GM21423 (cell line): ENCODE measurements around the gene ISM1.
A peak's percentile ranks its signal among the peaks of the same experiment; 100 is the strongest.
"Not testable (repeated sequence)": the region's sequence is repeated elsewhere in the genome, so short reads cannot be mapped to it uniquely, and the experiment has no call there.

ENCODE experiments used
- ATAC-seq: cut with Tn5 transposase; IDR thresholded peaks from one replicate; pipeline ENCODE4 v1.9.1; 2021; ENCODE audit warnings: mild to moderate bottlenecking, moderate library complexity; ENCODE audit not compliant: unreplicated experiment

Gene ISM1

DNA sequence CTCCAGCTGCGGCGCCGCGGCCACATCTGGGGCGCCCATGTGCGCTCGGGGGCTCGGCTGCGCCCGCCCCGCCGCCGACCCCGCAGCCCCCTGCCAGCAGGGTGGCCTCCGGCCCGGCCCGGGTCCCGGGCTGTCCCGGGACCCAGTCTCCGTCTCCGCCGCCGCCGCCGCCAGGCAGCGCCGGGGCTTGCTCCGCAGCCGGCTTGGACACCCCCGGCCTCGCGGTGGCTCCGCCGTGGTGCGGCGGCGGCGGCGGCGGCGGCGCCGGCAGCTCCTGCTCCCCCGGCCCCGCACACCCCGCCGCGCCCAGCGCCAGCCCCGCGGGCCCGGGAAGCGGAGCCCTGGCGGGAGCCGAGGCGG lies 219 bp downstream of the ISM1 start:
- ATAC-seq, result peak; percentile 48

DNA sequence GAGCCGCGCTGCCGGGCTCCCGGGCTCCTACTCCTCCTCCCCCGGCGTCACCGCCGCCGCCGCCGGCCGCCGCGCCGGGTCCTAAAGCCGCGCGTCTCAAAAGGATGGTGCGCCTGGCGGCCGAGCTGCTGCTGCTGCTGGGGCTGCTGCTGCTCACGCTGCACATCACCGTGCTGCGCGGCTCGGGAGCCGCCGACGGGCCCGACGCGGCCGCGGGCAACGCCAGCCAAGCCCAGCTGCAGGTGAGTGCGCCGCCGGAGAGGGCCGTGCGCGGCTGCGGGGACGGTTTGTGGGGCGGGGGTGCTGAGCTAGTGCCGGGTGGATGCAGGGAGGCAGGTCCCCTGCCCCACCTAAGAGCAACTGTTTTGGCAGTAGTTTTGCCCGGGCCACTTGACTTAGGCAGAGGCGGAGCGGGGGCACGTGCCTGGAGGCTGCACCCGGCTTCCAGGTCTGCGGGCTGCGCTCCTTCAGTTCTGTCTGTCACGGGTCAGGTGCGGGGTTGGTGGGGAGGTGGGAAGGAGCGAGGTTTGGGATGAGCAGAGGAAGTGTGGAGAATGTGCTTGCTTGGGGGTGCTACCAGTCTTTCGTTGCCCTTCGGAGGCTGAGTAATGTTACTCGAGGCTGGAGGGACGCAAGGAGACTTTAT lies 722 bp downstream of the ISM1 start:
- peak; percentile 84 for ATAC-seq

DNA sequence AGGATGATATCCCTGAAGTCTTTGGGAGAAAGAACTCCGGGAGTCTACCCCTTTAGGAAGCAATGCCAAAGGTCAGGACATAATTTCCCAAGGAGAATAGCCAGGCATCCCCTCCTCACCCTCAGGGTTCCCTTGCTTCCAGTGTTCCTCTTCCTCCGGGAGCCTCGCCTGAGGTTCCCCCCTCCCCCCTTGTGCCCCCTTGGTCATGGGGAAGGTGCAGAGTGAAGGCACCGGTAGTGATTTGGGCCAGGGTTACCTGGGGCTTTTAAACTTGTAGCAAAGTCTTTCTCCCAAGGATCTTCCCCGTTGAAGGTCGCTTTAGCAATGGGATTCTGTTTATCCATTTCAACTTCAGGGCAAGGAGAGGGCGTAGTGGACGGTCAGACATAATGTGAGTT lies 1.2 kb downstream of the ISM1 start:
- ATAC-seq, result no peak

DNA sequence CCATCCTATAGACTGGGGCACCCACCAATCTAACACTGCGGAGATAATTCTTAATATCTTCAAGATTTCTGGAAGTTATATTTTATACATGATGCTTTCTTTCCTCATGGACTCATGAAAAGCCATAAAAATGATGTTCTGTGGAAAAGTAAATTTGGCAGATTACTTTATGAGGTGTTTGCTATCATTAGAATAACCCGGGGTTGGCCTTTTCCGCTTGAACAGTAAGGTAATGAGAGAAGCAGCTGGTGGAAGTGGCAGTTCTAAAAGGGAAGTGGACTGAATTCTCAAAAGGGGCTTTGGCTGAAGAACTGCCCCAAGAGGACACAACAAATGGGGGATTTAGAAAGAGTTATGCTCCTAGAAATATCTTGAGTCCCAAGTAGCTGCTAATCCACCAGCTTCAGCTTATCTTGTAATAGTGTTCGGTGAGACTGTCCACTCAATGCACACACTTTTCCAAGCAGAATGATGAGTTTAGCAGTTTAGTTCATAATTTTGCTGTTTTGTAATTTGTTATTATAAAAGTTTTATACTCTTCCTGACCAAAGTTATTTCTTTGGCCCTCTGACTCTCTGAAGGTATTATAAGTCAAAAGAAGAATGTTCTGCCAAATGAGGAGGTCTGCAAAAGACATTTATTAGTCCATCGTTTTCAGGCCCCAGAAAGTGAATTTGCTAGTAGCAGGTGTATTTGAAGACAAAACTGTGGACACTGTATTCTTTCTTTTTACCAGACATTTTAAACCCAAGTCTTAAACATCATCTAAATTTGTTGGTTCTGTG lies 2.9 kb downstream of the ISM1 start:
- ATAC-seq, result no peak

DNA sequence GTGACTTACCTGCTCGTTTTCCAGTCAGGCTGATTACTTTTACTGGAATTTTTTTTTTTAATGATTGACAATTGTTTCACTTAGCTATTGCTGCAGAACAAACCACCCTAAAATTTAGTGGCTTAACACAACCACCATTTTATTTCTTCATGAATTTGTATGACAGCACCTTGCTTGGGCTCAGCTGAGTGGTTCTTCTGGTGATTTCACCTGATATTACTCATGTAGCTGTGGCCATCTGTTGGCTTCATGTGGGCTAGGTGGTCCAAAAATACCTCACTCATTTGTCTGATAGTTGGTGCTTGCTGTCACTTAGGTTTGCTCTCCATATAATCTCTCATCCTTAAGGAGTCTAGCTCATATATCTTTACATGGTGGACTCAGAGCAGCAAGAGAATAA lies 5.3 kb downstream of the ISM1 start:
- no peak for ATAC-seq

DNA sequence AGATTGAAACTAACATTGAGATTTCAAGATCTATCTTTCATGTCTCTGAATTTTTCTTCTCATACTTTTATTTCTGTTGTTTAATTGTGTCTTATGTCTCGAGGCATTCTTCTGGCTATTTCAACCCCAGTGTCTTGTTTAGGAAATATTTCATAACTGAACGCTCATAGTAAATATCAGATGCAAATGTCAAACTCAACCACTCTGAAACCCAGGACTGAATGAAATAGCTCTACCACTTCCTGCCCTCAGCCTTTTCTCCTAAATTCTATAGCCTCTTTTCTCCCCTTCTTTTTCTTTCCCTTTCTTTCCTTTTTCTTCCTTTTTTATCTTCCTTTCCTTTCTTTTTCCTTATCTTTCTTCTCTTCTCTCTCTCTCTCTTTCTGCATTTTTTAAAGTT lies 7.7 kb downstream of the ISM1 start:
- no peak for ATAC-seq

DNA sequence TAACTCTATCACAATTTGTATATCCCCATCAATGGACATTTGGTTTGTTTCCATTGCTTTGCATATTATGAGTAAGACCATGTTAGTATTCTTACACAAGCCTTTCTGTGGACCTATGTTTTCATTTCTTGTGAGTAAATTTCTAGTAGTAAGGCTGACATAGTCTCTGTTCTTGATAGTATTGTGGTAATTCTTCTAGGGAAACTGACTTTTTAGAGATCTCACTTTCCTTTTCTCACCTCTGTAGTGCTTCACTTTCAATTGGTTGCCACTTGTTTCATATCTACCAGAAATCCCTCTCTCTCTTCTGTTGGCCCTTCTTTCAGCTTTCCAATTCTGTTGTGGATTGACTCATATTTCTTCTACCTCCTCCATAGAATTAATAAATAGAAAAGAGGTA lies 8.5 kb downstream of the ISM1 start:
- peak; percentile 84 for ATAC-seq

DNA sequence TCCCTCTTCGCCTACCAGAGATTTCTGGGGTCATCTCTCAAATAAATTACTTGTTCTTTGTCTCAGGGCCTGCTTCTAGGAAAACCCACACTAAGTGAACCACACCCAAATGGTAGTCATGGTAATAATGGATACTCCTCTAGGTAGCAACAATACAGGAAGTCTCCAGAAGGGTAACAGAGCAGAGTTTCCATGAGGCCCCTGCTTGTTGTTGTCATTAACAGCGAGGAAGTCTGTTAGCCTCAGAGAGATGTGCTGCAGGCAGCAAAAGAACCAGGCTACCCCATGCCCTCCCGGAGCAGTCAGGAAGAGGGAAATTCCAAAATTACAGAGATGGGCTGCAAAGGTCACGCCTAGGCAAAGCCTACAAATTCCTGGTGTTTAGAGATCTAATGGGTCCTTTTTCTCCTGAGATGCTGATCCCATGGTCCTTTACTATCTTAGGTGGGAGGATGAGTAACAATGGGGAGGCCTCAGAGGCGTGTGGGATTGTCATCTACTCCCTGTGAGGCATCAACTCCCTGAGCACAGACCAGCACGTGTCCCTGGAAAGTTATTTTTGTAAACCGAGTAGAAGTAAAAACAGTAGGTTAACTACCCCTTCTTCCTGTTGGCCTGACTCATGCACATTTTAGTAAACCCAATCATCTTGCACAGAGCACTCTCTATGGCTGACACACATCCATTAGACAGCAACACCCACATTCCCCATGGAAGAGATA lies 10.1 kb downstream of the ISM1 start:
- no peak for ATAC-seq

DNA sequence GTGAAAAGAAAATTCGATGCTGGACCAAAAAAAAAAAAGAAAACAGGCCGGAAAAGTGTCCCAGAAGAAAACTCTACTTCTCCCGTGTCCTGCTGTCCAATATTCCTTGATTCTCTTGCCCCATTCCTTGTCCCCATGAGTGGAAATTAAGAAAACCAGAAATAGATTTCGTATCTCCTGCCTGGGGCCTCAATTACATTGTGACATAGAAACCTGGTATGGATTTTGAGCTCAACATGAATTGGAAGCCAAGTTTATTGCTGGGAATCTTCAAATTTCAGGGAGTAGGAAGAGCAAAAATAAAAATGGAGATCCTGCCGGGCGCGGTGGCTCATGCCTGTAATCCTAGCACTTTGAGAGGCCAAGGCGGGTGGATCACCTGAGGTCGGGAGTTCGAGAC lies 11.9 kb downstream of the ISM1 start:
- ATAC-seq, result no peak

DNA sequence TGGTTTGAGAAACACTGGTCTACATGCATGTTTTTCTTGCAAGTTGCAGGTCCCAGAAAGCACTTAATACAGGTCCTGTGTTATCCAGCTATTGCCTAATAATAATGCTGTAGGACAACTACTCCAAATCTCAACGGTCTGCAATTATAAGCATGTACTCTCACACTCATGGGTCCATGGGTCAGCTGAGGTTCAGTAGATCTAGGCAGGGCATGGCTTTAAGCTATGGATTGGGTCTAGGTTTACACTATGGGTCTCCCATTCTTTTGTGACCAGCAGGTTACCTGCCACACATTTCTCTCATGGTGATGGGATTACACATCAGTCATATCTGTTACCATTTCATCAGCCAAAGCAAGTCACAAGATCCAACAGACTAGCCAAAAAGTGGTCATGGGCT lies 13.9 kb downstream of the ISM1 start:
- ATAC-seq, result no peak

DNA sequence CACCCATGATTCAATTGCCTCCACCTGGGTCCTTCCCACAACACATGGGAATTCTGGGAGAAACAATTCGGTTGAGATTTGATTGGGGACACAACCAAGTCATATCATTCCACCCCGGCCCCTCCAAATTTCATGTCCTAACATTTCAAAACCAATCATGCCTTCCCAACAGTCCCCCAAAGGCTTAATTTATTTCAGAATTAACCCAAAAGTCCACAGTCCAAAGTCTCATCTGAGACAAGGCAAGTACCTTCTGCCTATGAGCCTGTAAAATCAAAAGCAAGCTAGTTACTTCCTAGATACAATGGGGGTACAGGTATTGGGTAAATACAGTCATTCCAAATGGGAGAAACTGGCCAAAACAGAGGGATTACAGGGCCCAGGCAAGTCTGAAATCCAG lies 15.3 kb downstream of the ISM1 start:
- not testable (repeated sequence) for ATAC-seq

DNA sequence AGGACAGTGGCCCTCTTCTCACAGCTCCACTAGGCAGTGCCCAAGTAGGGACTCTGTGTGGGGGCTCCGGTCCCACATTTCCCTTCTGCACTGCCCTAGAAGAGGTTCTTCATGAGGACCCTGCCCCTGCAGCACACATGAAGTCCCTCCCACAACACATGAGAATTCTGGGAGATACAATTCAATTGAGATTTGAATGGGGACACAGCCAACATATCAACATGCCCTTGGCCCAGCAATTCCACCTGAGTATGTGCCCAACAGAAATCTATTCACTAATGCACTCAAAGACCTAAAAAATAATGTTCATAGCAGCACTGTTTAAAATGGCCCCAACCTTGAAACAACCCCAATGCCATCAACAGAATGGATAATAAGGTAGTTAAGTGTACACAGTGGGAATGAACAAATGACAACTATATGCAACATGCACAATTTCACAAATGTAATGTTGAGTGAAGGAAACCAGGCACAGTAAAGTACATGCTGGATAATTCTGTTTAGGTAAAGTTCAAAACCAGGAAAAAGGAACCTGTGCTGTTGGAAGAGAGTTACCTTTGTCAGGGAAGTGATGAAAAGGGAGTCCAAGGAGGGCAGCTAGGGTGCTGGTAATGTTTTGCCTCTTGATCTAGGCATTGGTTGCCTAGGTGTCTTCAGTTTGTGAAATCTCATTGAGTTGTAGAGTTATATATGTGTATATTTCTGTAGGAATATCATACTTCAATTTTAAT lies 16.1 kb downstream of the ISM1 start:
- no peak for ATAC-seq

DNA sequence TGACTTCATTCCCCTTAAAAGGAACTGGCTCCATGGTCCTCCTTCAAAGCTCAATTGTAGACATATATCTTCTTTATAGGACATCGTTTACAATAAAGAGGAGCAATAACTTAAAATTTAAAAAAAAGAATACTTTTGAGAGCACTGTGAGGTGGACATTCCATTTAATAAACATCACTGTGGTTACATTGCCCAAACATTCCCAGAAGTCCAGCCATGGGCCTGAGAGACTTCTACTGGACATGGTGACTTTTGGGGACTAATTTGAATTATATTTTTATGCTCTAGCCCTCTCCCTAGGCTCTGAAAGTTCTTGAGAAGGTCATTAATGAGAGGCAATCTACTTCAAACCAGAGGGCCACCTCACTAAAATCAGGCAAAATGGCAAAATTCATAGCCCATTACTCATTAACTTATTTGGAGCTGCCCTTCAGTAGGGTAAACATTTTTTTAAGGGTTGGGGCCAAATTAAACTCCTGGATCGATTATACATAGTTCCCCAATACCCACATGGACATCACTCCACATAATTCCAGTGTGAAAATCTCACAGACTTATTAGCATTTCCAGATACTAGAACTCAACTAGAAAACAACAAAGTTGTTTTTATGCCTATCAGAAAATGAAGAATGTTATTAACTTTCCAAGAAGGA lies 17.1 kb downstream of the ISM1 start:
- ATAC-seq, result no peak

DNA sequence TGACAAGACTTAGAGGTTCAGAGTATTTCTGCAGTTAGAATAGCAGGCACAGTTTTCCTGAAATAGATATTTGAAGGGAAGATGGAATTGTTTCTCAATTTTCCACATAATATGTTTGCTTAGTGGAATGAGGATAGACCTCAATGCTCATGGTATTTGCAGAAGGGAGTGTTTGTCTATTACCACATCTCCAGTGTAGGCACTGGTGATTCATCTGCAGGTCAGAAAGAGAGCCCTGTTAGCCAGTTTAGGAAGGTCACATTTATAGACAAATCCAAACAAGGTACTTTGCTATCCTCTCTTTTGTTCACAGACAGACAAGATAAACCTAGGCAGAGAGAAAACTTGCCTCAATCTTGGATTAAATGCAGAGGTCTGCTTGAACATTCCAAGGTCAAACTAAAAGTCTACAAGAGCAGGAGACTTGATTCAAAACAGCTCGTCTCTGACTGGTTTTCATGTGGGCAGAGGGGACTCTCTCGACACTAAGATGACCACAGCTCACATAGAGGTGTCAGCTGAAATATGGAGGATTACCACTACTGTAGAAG lies 22.8 kb downstream of the ISM1 start:
- no peak for ATAC-seq

DNA sequence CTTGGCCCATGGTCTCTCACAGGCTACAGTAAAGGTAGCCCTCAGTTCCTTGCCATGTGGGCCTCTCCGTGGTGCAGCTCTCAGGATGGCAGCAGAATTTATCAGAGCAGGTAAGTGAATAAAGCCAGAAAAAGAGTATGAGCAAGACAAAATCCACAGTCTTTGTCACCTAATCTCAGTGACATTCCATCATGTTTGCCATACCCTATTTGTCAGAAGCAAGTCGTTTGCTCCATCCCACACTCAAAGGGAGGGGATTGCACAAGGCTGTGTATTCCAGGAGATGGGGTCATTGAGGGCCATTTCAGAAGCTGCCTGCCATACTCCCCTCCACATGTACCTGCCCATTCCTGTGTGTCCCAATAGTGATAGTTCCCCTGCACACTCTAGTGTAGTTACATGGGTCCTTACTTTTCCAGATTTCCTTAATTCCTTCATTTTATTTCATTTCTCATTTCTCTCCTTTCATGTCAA lies 24.2 kb downstream of the ISM1 start:
- no peak for ATAC-seq

DNA sequence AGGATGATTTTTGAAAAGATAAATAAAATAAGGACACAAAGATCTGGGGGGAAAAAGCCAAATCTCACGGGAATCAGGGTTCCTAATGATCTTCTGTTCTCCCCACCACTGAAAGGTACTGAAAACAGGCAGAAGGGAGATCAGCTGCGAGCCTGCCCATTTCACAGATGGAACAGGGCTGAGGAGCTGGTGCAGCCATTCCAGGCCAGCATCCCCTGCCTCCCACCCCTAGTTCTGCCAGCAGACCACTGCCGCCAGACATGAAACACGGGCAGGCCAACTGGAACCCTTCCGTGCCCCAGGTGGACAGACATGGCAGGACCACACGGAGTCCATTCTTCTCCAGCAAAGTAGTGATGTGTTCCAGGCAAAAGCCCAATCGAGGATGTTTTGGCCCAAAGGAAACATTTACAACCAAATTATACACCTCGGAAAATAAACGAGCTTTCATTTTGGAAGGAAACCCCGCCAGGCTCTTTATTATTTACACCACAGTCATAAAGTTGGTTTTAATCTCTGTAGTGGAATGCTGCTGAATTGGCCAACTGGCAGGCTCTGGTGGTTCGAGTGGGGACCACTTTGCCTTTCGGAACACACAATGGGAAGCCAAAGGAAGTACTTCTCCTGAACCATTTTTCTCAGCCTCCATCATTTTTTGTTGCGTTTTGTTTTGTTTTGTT lies 28.2 kb downstream of the ISM1 start:
- no peak for ATAC-seq

DNA sequence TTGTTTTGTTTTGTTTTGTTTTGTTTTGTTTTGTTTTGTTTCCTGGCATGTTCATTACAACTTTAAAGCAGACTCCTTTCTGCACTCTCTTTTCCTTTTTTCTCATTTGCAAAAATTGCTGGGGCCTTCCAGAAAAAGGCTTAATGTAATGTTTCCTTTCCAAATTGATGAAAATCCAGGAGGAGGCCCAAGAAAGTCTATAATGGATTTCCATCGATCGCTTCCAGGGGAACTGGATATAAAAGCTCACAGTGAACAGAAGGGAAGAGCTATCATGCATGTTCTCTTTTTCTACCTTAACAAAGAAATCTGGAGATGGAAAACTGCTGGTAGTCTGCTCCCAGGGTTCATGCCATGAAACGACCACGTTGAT lies 28.7 kb downstream of the ISM1 start:
- ATAC-seq, result no peak

DNA sequence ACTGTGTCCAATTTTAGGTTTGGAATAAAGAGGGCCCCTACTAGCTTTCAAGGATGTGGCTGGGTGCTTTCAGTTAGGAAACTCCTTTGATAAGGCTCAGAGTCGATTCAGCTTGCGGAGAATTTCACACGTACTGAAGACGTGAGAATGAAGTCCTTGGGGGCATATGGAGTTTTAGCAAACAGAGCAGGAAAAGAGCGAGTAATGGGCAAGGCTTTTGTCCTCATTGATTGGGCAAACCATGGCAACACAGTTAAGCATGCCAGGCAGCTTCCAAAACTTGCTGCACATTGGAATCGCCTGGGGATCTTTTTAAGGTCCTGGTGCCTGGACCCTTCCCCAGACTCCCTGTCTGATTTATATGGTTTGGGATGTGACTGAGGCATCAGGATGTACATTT lies 29.2 kb downstream of the ISM1 start:
- ATAC-seq, result no peak

DNA sequence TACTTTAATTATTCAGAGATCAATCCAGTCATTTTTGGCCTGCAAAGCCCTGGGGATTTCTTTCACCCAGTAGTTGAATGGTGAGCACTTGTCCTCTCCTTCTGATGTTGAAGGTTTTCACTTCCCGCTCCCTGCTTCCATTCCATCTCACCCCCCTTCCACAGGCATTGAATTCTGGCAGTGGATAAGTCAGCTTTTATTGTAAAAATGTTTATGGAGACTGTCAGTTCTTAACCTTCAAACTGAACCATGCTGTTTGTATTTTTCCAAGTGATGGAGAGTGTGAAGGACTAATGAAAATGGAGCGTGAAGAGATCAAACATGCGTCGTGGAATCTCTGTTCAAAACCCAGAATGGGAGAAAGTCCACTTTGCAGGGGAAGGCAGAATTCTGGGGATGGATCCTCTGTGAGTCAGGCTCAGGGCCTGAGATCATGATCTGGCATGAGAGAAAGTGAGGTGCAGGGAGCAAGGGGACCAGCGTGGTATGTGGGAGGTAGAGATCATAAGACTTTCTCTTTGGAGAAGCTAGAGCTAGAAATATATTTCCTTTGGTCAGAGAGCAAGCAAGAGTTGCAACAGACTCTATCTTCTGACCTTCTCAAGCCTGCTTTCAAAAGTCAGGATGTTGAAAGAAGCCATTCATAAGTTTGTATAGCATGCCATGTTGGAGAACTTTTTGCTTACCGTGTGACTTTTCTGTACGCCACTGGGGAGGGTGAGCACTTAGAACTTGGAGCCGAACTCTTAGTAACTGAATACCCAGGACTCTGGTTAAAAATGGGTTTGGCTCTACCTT lies 30.2 kb downstream of the ISM1 start:
- no peak for ATAC-seq
